Sigmoid colon (tissue), 7 donors: Measurements from ENCODE around the gene ABCF2. TPM values are rescaled to one million over a fixed set of nuclear protein-coding genes. Genes with fewer than 3 reads are reported as not detected.

ENCODE experiments used
- DNase-seq: peaks from one replicate; pipeline ENCODE4 v3.0.0-alpha.2; 2019
- H3K27ac ChIP-seq, 4 donors: fragments of 200-600 bp; sonication (generic); one replicate each; pipeline ENCODE4 v1.5.1; 2016 to 2019; ENCODE audit warnings: mild to moderate bottlenecking in 1 of 4
- H3K27me3 ChIP-seq, 3 donors: fragments of 200-600 bp; sonication (generic); one replicate each; pipeline ENCODE4 v1.5.1; 2019; ENCODE audit warnings: mild to moderate bottlenecking in 1 of 3
- H3K36me3 ChIP-seq, 4 donors: fragments of 200-600 bp; sonication (generic); one replicate each; pipeline ENCODE4 v1.5.1; 2016 to 2019
- H3K4me1 ChIP-seq, 4 donors: fragments of 200-600 bp; sonication (generic); one replicate each; pipeline ENCODE4 v1.5.1; 2017 to 2019
- H3K4me3 ChIP-seq, 4 donors: fragments of 200-600 bp; sonication (generic); one replicate each; pipeline ENCODE4 v1.5.1; 2017 to 2019; ENCODE audit warnings: mild to moderate bottlenecking in 2 of 4, moderate library complexity in 1 of 4
- H3K9me3 ChIP-seq, 4 donors: fragments of 200-600 bp in 3 of 4; sonication (generic) in 3 of 4; one replicate each; pipeline versions ENCODE4 v1.5.1 to v1.6.1; 2013 to 2019
- EP300 ChIP-seq, 4 donors: sonication (generic); formaldehyde crosslinking; IDR thresholded peaks; one replicate each; pipeline ENCODE4 v1.6.1; 2017; ENCODE audit warnings: antibody characterized with exemption in 4 of 4
- POLR2A ChIP-seq, 2 donors: fragments of 450-650 bp; IDR thresholded peaks; one replicate each; pipeline ENCODE4 v1.6.1; 2016; ENCODE audit warnings: antibody characterized with exemption in 2 of 2, mild to moderate bottlenecking in 2 of 2, moderate library complexity in 2 of 2
- POLR2AphosphoS5 ChIP-seq, 4 donors: sonication (generic); formaldehyde crosslinking; IDR thresholded peaks; one replicate each; pipeline ENCODE4 v1.6.1; 2017; ENCODE audit warnings: antibody characterized with exemption in 4 of 4
- WGBS, 2 donors: extraction: QIAGEN DNeasy Blood & Tissue Kit; methylation state at CpG; one replicate each; pipeline ENCODE4 v1.1.7; 2013; 5-methylcytosine and 5-hydroxymethylcytosine counted together
- intact Hi-C: fragments of 100-400 bp; cut with DNase I; formaldehyde crosslinking; loops from one replicate; pipeline ENCODE4 v1.15.1; 2023
- polyA plus RNA-seq, 3 donors: library from polyadenylated mRNA; stranded (reverse); fragments of 200-250 nt; gene quantifications; one replicate each; pipeline ENCODE4 v1.2.3, GENCODE V29; 2013
- total RNA-seq, 4 donors: library from RNA; depleted of rRNA; stranded (reverse); fragments of >200 nt; gene quantifications; one replicate each; pipeline ENCODE4 v1.1.0, GENCODE V29; 2016
- TF ChIP-seq, protein P1 (sequence below), 4 experiments: fragments of 450-650 bp in 3 of 4; fragments of 200-600 bp in 1 of 4; IDR thresholded peaks; one replicate each; pipeline ENCODE4 v1.5.1; 2016 to 2019; ENCODE audit warnings: antibody characterized with exemption in 4 of 4, mild to moderate bottlenecking in 3 of 4, moderate library complexity in 2 of 4
- donor health status: healthy with polysubstance abuse.
- donor health status: Bipolar disorder and iron deficiency.
- donor health status: healthy.

ABCF2 gene
- total and polyA plus RNA-seq, 7 donors: 18.3 to 34.6 (median 28.2) TPM

- H3K27ac ChIP-seq: no peak overlapping the region
- intact Hi-C loops: no loop called here
- no peak for DNase-seq
- no peaks in the 10 kb centered on the region for H3K36me3 ChIP-seq
- no peak overlapping the region for H3K4me3 ChIP-seq
- H3K4me1 ChIP-seq: peaks cover 0 to 4% (median 3%) of the 10 kb centered on the region in 4 donors
- no peaks in the 10 kb centered on the region for H3K9me3 ChIP-seq
- 61 to 75% methylated on average over 48 of the region's 48 CpGs for WGBS, 2 donors
- no peak for TF ChIP-seq EP300 (IDR thresholded peaks at IDR 0.05)
- no peak for TF ChIP-seq POLR2A (IDR thresholded peaks at IDR 0.05)
- no peak for TF ChIP-seq POLR2AphosphoS5 (IDR thresholded peaks at IDR 0.05)
- TF ChIP-seq, protein P1, sequence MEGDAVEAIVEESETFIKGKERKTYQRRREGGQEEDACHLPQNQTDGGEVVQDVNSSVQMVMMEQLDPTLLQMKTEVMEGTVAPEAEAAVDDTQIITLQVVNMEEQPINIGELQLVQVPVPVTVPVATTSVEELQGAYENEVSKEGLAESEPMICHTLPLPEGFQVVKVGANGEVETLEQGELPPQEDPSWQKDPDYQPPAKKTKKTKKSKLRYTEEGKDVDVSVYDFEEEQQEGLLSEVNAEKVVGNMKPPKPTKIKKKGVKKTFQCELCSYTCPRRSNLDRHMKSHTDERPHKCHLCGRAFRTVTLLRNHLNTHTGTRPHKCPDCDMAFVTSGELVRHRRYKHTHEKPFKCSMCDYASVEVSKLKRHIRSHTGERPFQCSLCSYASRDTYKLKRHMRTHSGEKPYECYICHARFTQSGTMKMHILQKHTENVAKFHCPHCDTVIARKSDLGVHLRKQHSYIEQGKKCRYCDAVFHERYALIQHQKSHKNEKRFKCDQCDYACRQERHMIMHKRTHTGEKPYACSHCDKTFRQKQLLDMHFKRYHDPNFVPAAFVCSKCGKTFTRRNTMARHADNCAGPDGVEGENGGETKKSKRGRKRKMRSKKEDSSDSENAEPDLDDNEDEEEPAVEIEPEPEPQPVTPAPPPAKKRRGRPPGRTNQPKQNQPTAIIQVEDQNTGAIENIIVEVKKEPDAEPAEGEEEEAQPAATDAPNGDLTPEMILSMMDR (IDR thresholded peaks at IDR 0.05): no peak
- H3K27me3 ChIP-seq: peaks cover 0 to 30% (median 0%) of the 10 kb centered on the region in 3 donors
Observed at GRCh38 chr7:151204383-151205032, 22.5 kb downstream of the ABCF2 start.

DNA sequence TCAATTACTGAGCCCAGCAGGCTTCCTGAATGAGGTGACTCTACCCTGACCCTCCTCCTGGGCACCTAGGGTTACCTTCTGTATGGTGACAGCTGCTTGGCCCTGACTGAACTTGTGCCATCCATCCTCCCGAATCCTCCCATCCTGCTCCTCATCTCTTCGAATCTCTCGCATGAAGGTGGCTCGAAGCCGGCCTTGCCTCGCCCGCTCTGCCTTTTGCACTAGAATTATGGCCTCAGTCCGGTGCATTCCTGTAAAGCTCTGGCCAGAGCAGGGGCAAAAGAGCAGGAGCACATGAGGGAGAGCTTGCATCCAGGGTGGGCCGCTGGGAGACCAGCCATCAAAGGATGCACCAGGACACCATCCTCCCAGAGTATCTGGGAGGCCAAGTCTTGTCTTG, 24.2 kb downstream of the ABCF2 start:
- intact Hi-C loops: no loop called here
- no peak for DNase-seq

DNA sequence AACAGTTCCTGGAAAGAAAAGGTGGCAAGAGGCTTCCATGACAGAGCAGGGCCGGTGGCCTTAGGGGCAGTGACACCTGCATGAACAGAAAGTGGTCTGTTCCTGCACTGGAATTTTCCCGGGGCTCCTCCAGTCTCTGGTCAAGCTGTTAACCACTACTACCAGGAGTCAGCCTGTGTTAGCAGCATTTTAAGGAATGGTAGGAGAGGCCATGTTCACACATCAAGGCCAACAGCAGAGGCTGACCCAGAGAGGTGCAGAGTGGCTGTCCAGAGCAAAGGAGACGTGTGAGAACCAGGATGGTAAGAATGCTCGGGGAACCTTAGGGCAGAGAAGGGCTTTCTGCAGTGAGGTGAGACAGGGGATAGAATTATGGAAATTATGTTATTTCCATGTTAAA, 25.3 kb downstream of the ABCF2 start:
- H3K36me3 ChIP-seq: no peaks in the 10 kb centered on the region
- TF ChIP-seq POLR2A (IDR thresholded peaks at IDR 0.05): no peak
- TF ChIP-seq POLR2AphosphoS5 (IDR thresholded peaks at IDR 0.05): no peak
- TF ChIP-seq, protein P1 (IDR thresholded peaks at IDR 0.05): no peak
- TF ChIP-seq EP300 (IDR thresholded peaks at IDR 0.05): no peak
- H3K9me3 ChIP-seq: no peaks in the 10 kb centered on the region
- DNase-seq: no peak
- intact Hi-C loops: no loop called here
- H3K27me3 ChIP-seq: peaks cover 0 to 30% (median 0%) of the 10 kb centered on the region in 3 donors
- no peak overlapping the region for H3K27ac ChIP-seq
- H3K4me3 ChIP-seq: no peak overlapping the region
- peaks cover 0 to 11% (median 9%) of the 10 kb centered on the region in 4 donors for H3K4me1 ChIP-seq
- WGBS, 2 donors: 81 to 90% methylated on average over 4 of the region's 4 CpGs

More for the DNA sequence above, 24.2 kb downstream of the ABCF2 start:
- no peak overlapping the region for H3K27ac ChIP-seq
- H3K36me3 ChIP-seq: no peaks in the 10 kb centered on the region
- TF ChIP-seq EP300 (IDR thresholded peaks at IDR 0.05) (no peak), POLR2AphosphoS5 (IDR thresholded peaks at IDR 0.05) (no peak), POLR2A (IDR thresholded peaks at IDR 0.05) (no peak)
- TF ChIP-seq, protein P1 (IDR thresholded peaks at IDR 0.05): no peak
- H3K4me1 ChIP-seq: peaks cover 0 to 11% (median 9%) of the 10 kb centered on the region in 4 donors
- no peak overlapping the region for H3K4me3 ChIP-seq
- WGBS, 2 donors: 87 to 94% methylated on average over 9 of the region's 9 CpGs
- peaks cover 0 to 30% (median 0%) of the 10 kb centered on the region in 3 donors for H3K27me3 ChIP-seq
- H3K9me3 ChIP-seq: no peaks in the 10 kb centered on the region

DNA sequence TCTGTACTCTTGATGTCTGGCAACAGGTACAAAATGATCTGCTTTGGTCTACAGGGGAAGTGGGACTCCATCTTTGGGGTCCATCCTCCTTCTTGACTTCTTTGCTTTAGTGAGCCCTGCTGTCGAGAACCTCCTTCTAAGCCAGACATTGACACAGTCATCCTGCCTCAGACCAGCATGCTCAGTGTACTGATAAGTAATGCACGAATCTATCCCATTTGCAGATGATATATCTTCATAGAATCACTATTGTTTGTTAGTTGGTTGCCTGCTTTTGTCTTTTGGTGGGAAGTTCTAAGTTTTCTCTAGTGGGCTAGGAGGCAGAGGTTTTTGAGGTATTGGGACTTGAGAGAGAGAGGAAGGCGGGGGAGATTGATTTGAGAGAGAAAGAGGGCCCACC, 25.7 kb downstream of the ABCF2 start:
- WGBS, 2 donors: 79 to 87% methylated on average over 3 of the region's 3 CpGs
- intact Hi-C loops: no loop called here
- no peak overlapping the region for H3K27ac ChIP-seq
- no peak for TF ChIP-seq POLR2A (IDR thresholded peaks at IDR 0.05)
- no peak for TF ChIP-seq POLR2AphosphoS5 (IDR thresholded peaks at IDR 0.05)
- TF ChIP-seq EP300 (IDR thresholded peaks at IDR 0.05): no peak
- TF ChIP-seq, protein P1 (IDR thresholded peaks at IDR 0.05): no peak
- H3K9me3 ChIP-seq: no peaks in the 10 kb centered on the region
- no peaks in the 10 kb centered on the region for H3K36me3 ChIP-seq
- H3K4me1 ChIP-seq: peaks cover 0 to 11% (median 9%) of the 10 kb centered on the region in 4 donors
- no peak overlapping the region for H3K4me3 ChIP-seq
- peaks cover 0 to 30% (median 0%) of the 10 kb centered on the region in 3 donors for H3K27me3 ChIP-seq
- no peak for DNase-seq
